Activated T-helper 1 cell treated with anti-CD3 and anti-CD28 coated beads, Interleukin-12 subunit alpha, Interleukin-12 subunit beta, Interleukin-2, Interleukin-4 antibody, amounts not matched to agents 30 ng/mL and 10 ng/mL and 1 ng/mL, durations not matched to agents 14 hours and 24 hours and 36 hours (primary cell): Measurements from ENCODE around the gene SPATA20. TPM values are rescaled to one million over a fixed set of nuclear protein-coding genes. Genes with fewer than 3 reads are reported as not detected.

Experiments used
- DNase-seq: peaks from one replicate; pipeline ENCODE4 v3.0.0; 2021; ENCODE audit warnings: low spot score
- H3K27ac Mint-ChIP-seq: one replicate; pipeline ENCODE4 v1.8.0; 2021; ENCODE audit warnings: mild to moderate bottlenecking, mixed read lengths
- H3K27me3 Mint-ChIP-seq: one replicate; pipeline ENCODE4 v1.8.0; 2022; ENCODE audit warnings: mild to moderate bottlenecking, moderate library complexity, mixed read lengths; ENCODE audit not compliant: insufficient read depth
- H3K36me3 Mint-ChIP-seq: one replicate; pipeline ENCODE4 v1.8.0; 2021; ENCODE audit warnings: low read depth, mixed read lengths
- H3K4me1 Mint-ChIP-seq: one replicate; pipeline ENCODE4 v1.8.0; 2021; ENCODE audit warnings: low read depth, mixed read lengths
- H3K4me3 Mint-ChIP-seq: one replicate; pipeline ENCODE4 v1.8.0; 2021; ENCODE audit warnings: mild to moderate bottlenecking, moderate library complexity, mixed read lengths
- H3K9me3 Mint-ChIP-seq: one replicate; pipeline ENCODE4 v1.8.0; 2021; ENCODE audit warnings: mixed read lengths
- intact Hi-C: fragments of 100-400 bp; cut with micrococcal nuclease; formaldehyde crosslinking; loops from one replicate; pipeline ENCODE4 v1.15.1; 2024
- total RNA-seq: library from RNA; stranded (reverse); gene quantifications from 2 replicates; pipeline ENCODE4 v1.2.3, GENCODE V29; 2022

SPATA20 gene
- total RNA-seq, 1 donor from 2014 or later, result 20.5 TPM

DNA sequence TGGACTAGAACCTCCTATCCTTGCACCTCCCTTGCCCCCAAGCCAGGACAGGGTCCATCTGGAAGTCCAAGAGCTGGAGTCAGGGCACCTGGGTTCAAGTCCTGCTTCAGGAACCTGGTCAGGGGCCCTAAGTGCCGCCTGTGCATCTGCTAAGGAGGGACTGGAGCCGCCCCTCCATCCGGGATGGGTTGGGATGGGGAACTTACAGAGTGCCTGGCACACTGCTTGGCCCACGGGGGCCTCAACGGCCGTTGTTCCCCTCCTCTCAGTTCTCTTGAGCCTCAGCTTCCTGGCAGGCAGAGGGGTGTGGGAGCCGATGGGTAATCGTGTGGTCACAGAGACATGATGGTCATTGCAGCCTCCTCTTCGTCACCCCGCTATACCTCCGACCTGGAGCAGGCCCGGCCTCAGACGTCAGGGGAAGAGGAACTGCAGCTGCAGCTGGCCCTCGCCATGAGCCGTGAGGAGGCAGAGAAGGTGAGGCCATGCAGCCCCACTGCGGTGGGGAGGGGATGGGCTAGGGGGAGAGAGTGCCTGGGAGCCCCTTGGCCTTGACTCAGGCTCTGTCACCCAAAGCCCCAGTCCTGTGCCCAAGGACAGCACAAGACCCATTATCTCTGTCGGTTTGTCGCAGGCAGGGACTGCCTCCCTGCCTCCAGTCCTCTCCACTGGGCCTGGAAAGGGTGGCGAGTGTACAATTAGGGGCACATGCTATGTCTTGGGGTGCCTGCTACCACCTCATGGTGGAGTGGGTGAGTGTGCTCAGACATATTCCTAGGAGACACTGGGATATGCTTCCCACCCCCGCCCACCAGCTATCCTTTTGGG, 9.0 kb upstream of the SPATA20 start:
- no peak overlapping the region for H3K4me3 Mint-ChIP-seq
- H3K9me3 Mint-ChIP-seq, result no peaks in the 10 kb centered on the region
- peaks cover 2% of the 10 kb centered on the region for H3K36me3 Mint-ChIP-seq
- no peak overlapping the region for H3K27ac Mint-ChIP-seq
- no peak for DNase-seq
- intact Hi-C loops, result no loop called here
- H3K4me1 Mint-ChIP-seq, result peaks cover 17% of the 10 kb centered on the region
- H3K27me3 Mint-ChIP-seq, result peaks cover 25% of the 10 kb centered on the region

DNA sequence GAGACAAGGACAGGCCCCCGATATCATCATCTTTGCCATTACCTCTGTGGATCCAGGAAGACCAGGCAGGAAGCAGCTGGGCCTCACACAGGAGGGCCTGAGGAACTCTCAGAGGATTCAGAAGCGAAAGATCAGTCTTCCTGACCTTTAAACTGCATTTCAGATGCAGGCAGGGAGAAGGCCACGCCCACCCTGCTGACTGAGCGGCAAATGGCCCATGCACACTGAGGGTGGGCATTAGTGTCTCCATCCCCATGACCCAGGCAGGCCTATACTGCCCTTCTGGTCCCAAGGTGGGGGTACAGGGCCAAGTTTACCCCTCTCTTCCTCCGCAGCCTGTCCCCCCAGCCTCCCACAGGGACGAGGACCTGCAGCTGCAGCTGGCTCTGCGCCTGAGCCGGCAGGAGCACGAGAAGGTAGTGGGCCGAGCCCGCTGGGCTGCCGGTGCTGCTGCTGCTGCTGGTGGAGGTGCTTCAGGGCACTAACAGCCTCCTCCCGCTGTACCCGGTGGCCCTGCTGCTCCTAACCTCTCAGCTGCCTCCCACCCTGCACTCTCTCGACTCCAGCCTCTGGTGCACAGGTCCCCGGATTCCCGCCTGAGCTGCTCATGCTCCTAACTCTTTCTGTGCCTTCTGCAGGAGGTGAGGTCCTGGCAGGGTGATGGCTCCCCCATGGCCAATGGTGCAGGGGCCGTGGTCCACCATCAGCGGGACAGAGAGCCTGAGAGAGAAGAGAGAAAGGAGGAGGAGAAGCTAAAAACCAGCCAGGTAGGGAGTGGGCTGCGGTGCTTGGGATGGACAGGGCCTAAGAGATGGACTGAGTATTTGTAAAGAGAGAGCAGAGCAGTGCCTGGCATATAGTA, 8.2 kb upstream of the SPATA20 start:
- DNase-seq, result no peak
- Mint-ChIP-seq H3K4me1 (peaks cover 13% of the 10 kb centered on the region), H3K27ac (no peak overlapping the region), H3K36me3 (peaks cover 2% of the 10 kb centered on the region), H3K9me3 (no peaks in the 10 kb centered on the region), H3K27me3 (peaks cover 20% of the 10 kb centered on the region), H3K4me3 (no peak overlapping the region)
- intact Hi-C loops, result no loop called here

DNA sequence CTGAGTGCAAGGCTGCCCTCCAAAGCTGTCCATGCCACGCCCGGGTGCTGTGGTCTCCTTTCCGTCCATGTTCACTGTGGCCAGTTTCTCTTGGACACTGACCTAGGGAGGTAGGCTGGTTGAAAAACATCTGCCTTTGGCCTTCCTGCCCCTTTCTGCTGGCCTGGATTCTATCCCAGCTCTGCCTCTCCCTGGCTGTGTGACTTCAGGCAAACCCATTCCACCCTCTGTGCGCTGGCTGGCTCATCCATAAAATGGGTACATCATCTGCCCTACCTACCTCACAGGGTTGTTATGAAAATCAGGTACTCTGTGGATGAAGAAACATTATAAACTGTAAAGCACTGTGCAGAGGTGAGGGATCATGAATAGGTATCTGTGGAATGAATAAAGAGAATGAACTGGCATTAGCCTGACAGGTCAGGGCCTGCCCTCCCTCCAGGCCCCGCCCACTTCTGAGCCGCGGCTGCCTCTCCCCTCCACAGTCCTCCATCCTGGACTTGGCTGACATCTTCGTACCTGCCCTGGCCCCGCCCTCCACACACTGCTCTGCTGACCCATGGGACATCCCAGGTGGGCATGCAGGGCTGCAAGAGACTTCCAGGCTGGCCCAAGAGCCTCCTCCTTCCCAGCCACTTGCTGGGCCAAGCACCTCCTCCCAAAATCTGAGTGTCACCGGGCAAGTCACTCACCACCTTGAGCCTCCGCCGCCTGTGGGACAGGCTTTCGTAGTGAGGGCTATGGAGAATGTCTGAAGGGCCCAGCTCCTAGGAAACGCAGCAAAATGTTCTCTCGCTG, 7.0 kb upstream of the SPATA20 start:
- no peak for DNase-seq
- Mint-ChIP-seq H3K27me3 (peaks cover 16% of the 10 kb centered on the region), H3K9me3 (no peaks in the 10 kb centered on the region), H3K27ac (no peak overlapping the region), H3K4me1 (peaks cover 13% of the 10 kb centered on the region), H3K4me3 (no peak overlapping the region), H3K36me3 (peaks cover 2% of the 10 kb centered on the region)
- intact Hi-C loops, result no loop called here

DNA sequence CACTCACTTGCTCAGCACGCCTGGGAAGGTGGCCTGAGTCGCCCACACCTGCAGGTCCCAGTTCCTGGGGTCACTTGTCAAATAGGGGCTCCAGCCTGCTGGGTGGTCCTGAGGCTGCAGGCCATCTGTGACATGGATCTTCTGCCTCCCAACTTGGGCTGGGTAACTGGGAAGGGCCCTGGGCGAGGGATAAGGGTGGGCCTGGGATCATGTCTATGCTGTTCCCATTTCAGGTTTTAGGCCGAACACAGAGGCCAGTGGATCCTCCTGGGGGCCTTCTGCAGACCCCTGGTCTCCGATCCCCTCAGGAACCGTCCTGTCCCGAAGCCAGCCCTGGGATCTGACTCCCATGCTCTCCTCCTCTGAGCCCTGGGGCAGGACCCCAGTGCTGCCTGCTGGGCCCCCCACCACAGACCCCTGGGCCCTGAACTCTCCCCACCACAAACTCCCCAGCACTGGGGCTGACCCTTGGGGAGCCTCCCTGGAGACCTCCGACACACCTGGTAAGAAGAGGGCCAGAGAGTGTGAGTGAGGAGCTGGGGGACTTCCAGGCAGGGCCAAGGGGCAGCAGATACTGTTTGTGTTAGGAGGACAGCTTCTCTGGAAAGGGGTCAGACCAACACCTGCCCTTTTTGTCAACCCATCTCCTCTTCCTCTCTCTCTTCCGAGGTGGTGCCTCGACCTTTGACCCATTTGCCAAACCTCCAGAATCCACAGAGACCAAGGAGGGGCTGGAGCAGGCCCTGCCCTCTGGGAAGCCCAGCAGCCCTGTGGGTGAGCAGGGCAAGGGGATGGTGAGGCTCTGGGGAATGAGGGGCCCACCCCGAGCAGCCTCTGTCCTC, 6.2 kb upstream of the SPATA20 start:
- Mint-ChIP-seq H3K27me3 (peaks cover 15% of the 10 kb centered on the region), H3K9me3 (no peaks in the 10 kb centered on the region), H3K36me3 (no peaks in the 10 kb centered on the region), H3K4me1 (peaks cover 13% of the 10 kb centered on the region), H3K4me3 (peak overlapping the region; percentile 13), H3K27ac (no peak overlapping the region)
- no peak for DNase-seq
- intact Hi-C loops, result no loop called here

DNA sequence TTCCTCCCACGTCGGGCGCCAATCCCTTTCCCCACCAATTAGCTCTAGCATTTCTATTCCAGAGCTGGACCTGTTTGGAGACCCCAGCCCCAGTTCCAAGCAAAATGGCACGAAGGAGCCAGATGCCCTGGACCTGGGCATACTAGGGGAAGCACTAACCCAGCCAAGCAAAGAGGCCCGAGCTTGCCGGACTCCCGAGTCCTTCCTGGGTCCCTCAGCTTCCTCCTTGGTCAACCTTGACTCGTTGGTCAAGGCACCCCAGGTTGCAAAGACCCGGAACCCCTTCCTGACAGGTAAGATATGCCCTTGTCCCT, 5.6 kb upstream of the SPATA20 start:
- Mint-ChIP-seq H3K36me3 (no peaks in the 10 kb centered on the region), H3K4me3 (peak overlapping the region; percentile 64), H3K9me3 (no peaks in the 10 kb centered on the region), H3K27me3 (peaks cover 15% of the 10 kb centered on the region), H3K4me1 (peaks cover 17% of the 10 kb centered on the region), H3K27ac (no peak overlapping the region)
- intact Hi-C loops, result no loop called here
- no peak for DNase-seq

DNA sequence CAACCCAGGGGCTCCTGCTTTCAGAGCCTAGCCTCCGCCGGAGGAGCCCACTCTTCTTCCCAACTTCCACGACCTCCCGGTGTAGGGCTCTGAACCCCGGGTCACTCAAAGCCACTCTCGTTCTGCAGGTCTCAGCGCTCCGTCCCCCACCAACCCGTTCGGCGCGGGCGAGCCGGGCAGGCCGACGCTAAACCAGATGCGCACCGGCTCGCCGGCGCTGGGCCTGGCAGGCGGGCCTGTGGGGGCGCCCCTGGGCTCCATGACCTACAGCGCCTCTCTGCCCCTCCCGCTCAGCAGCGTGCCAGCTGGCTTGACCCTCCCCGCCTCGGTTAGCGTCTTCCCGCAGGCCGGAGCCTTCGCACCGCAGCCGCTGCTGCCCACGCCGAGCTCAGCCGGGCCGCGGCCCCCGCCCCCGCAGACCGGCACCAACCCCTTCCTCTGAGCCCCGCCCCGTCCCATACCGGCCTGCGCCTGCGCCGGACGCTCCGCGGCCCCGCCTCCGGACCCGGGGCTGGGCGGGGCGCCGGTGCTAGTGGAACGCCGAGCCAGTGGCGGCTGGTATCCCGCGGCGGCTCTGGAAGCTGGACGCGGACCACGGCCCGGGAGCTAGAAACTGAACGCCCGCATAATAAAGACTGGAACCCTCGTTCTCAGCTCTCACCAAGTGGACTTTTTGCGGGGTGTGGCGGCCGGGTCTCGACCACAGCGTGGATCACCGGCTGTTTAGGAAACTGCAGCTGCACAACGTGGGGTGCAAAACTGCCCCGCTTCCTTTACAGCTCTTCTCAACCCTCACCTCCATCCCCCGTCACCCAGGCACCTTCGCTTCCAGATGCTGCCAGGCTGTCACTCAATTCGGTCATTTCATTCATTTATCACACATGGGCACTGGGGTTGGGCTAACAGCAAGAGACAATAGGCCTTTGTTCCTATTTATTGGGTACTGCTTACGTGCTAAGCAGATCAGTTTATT, 5.0 kb upstream of the SPATA20 start:
- Mint-ChIP-seq H3K9me3 (no peaks in the 10 kb centered on the region), H3K27ac (peak overlapping the region; percentile 55), H3K4me3 (peak overlapping the region; percentile 64), H3K4me1 (peaks cover 23% of the 10 kb centered on the region), H3K27me3 (peaks cover 15% of the 10 kb centered on the region), H3K36me3 (no peaks in the 10 kb centered on the region)
- intact Hi-C loops, result loop anchor here (1.0 kb wide), 4 partner anchors 18 to 165 kb away; partner anchors contain the start of genes ANKRD40 and CACNA1G
- DNase-seq, result peak; percentile 87

DNA sequence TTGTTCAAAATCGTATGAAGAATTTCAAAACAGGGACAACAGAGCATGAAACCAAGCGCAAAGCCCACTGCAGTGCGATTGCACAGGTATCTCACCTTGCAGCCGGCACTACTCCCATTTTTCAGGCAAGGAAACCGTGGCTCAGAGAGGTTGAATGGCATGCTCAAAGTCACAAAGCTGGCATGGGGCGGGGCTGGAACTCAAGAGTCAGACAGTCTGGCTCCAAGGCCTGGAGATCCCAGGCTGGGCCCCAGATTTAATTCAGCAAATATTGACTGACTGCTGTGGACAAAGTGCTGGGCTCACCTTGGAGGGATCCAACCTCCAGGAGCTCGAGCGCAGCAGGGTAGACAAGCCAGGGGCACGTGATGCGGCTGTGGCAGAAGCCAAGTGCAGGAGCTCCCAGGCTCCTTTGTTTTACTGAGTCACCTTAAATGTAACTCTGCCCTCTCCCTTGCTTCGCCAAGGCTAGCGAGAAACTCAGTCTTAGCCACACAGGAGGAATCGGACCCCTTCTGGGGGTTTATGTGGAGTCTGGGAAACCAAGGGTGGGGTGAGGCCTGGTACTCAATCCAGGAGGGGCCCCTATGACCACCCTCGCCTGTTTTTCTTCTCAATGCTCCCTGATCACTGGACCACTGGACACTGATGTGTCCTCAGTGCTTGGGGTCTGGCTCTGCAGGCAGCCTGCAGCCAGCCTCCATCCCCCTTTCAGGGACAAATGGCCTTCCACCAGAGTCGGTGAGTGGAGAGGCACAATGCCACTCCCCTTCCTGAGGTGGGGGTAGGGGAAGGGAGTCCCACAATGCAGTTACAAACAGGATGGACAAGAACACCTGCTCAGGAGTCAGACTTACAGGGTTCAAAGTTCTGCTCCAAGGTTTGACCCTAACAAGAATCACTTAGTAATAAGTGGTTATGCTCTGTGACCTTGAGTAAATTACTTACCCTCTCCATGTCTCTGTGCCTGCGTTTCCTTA, 3.9 kb upstream of the SPATA20 start:
- Mint-ChIP-seq H3K27me3 (peaks cover 15% of the 10 kb centered on the region), H3K27ac (no peak overlapping the region), H3K4me3 (peak overlapping the region; percentile 64), H3K4me1 (peaks cover 23% of the 10 kb centered on the region), H3K9me3 (no peaks in the 10 kb centered on the region), H3K36me3 (no peaks in the 10 kb centered on the region)
- no peak for DNase-seq
- intact Hi-C loops, result loop anchor here (1.0 kb wide), 4 partner anchors 17 to 164 kb away; partner anchors contain the start of genes ANKRD40 and CACNA1G

DNA sequence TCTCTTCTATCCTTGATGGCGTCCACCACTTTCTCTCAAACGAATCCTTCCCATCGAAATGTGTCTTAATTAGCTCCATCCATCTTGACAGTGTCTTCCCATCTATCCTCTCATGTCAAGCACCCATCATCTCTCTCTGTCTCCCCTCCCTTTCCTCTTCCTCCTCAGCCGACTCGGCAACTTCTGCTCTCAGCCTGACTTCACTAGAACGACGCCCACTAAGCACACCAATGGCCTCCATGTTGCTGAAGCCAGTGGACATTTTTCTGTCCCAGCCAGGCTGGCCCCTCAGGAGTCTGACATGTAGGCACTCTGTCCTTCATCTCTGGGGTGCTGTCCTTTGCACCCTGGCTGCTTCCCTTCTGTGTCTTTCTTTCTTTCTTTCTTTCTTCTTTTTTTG, 2.5 kb upstream of the SPATA20 start:
- Mint-ChIP-seq H3K4me3 (no peak overlapping the region), H3K4me1 (peaks cover 23% of the 10 kb centered on the region), H3K27ac (no peak overlapping the region), H3K36me3 (no peaks in the 10 kb centered on the region), H3K9me3 (no peaks in the 10 kb centered on the region), H3K27me3 (peaks cover 15% of the 10 kb centered on the region)
- no peak for DNase-seq
- intact Hi-C loops, result no loop called here

DNA sequence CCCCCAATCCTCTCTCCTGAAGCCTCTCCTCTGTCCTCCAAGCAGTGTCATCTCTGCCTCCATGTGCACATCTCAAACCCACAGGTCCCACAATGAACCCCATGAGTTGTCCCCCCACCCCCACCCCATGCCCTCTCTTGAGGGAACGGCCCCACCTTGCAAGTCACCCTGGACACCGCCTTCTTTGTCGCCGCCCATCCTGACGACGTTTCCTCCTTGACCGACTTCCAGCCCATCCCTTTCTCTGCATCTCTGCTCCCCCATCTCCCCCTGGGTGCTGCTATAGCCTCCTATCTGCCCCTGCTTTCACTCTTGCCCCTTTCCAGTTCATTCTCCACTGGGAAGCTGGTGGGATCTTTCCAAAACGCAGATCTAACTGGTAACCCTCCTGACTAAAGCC, 1.7 kb upstream of the SPATA20 start:
- H3K4me3 Mint-ChIP-seq, result no peak overlapping the region
- no peak for DNase-seq
- no peak overlapping the region for H3K27ac Mint-ChIP-seq
- H3K4me1 Mint-ChIP-seq, result peaks cover 23% of the 10 kb centered on the region
- H3K9me3 Mint-ChIP-seq, result no peaks in the 10 kb centered on the region
- intact Hi-C loops, result no loop called here
- H3K27me3 Mint-ChIP-seq, result peaks cover 12% of the 10 kb centered on the region
- no peaks in the 10 kb centered on the region for H3K36me3 Mint-ChIP-seq

DNA sequence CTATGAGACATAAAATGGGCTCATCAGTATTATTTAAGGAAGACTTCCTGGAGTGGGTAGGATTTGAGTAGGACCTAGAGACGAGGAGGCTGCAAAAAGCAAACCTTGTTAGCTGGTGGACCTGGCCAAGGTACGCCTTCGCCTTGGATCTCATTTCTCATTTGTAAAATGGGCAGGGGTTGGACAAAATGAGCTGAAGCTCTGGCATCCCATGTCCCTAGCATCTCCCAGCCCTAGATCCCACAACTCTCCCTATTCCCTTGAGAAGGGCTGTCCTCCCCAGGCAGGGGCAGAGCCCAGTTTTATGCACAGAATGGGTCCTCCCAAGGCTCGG, 306 bp upstream of the SPATA20 start:
- H3K27ac Mint-ChIP-seq, result no peak overlapping the region
- H3K36me3 Mint-ChIP-seq, result no peaks in the 10 kb centered on the region
- peaks cover 19% of the 10 kb centered on the region for H3K4me1 Mint-ChIP-seq
- DNase-seq, result no peak
- intact Hi-C loops, result loop anchor here (1.0 to 2.0 kb wide), 10 partner anchors 14 to 410 kb away; partner anchors contain the start of genes CACNA1G, LUC7L3, MYCBPAP and RSAD1
- peaks cover 12% of the 10 kb centered on the region for H3K27me3 Mint-ChIP-seq
- H3K4me3 Mint-ChIP-seq, result peak overlapping the region; percentile 47
- no peaks in the 10 kb centered on the region for H3K9me3 Mint-ChIP-seq
